Measurements from ENCODE around the gene ARHGAP26.

ARHGAP26 gene

DNA sequence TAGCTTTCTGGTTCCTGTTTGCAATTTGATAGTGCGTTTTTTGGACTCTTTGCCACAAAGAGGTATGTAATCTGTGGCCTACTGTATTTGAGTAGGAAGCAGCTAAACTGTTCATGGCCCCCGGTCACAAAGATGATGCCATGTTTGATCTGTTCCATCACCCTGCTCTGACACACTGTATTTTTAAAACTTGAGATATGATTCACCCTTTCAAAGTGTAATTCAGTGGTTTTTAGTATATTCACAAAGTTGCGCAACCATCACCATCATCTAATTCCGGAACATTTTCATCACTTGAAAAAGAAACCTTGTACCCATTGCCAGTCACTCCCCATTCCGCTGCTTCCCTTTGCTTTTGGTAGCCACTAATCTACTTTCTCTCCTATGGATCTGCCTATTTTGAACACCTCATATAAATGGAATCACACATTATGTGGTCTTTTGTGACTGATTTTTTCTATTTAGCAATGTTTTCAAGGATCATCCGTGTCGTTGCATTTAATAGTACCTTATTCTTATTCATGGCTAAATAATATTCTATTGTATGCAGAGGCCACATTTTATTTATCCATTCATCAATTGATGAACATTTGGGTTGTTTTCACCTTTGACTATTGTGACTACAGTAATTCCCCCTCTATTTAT lies 491.7 kb downstream of the ARHGAP26 start:
- no peak for DNase-seq (ENCODE audit: low read depth in 1 of 2, low spot score in 1 of 2)

DNA sequence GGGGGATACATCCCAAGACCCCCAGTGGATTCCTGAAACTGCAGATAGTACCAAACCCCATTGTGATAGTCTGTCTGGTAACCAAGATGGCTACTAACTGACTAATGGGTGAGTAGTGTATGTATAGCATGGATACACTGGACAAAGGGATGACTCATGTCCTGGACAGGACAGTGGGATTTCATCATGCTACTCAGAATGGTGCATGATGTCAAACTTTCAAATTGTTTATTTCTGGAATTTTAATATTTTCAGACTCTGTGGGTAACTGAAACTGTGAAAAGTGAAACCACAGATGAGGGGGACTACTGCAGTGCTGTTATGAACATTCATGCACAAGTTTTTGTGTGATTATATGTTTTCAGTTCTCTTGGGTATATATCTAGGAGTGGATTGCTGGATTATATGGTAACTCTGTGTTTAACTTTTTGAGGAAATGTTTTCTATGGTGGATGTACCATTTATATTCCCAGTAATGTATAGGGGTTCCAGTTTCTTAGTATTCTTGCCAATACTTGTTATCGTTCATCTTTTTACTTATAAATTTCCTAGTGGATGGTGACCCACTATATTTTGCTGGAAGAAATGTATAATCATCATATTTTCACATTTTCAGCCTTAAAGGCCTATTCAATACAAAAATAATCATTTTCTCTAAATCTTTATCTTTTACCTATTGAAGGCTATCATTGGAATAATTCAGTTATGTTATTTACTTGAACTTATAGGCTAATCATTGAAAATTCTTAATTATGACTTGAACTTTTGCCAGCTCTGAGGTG lies 492.4 kb downstream of the ARHGAP26 start:
- no peak for DNase-seq (ENCODE audit: low read depth in 1 of 2, low spot score in 1 of 2)

DNA sequence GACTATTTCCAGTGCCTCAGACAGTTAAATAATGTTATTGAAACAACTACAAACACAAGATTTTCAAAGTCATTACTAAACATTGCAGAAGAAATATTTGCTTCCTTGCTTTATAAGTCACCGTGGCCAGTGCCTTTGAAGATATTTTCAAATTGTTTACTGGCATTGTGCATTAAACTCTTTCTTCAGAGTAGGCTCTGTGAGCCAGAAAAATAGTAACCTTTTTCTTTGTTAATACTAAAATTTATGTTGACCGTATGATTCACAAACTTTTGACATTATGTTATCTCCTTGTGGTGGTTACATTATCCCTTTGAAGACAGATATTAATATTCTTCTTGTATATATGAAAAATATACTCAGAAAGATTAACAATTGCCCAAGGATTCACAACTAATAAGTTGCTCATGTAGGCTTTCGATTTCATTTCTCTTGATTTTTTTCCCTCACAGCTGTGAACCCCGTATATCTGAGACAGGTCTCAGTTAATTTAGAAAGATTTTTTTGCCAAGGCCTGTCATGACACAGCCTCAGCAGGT lies 493.2 kb downstream of the ARHGAP26 start:
- no peak for DNase-seq (ENCODE audit: low read depth in 1 of 2, low spot score in 1 of 2)

GRCh38 chr5:143265995-143266394 lies 495.8 kb downstream of the ARHGAP26 start:
- no peak for DNase-seq (ENCODE audit: low read depth in 1 of 2, low spot score in 1 of 2)

DNA sequence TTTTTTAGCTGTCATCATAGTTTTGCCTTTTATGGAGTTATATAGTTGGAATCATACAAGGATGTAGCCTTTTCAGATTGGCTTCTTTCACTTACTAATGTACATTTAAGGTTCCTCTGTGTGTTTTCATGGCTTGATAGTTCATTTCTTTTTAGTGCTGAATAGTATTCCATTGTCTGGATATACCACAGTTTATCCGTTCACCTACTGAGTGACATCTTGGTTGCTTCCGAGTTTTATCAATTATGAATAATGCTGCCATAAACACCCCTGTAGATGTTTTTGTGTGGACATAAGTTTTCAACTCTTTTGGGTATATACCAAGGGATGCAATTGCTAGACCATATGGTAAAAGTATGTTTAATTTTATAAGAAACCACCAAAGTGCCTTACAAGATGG lies 497.0 kb downstream of the ARHGAP26 start:
- no peak for DNase-seq (ENCODE audit: low read depth in 1 of 2, low spot score in 1 of 2)

DNA sequence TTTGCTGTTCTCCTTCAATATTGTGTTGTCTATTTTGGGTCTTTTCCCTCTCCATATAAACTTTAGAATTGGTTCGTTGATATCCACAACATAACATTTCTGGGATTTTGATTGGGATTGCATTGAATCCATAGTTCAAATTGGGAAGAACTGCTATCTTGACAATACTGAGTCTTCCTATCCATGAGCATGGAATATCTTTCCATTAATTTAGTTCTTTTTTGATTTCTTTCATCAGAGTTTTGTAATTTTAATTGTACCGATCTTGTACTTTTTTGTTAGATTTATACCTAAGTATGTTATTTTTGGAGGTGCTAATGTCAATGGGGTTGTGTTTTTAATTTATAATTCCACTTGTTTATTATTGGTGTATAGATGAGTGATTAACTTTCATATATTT lies 498.2 kb downstream of the ARHGAP26 start:
- no peak for DNase-seq (ENCODE audit: low read depth in 1 of 2, low spot score in 1 of 2)

DNA sequence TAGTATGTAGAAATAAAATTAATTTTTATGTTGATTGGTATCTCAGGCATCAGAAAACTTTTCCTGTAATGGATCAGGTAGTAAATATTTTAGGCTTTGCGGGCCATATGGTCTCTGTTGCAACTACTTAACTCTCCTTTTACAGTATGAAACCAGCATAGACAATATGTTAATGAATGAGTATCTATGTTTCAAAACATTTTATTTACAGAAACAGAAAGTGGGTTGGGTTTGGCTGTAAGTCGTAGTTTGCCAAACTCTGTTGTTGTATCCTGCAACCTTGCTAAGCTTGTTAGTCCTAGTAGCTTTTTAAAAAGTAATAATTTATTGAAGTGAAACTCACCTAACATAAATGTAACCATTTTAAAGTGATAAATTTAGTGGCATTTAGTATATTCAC lies 501.3 kb downstream of the ARHGAP26 start:
- no peak for DNase-seq (ENCODE audit: low read depth in 1 of 2, low spot score in 1 of 2)

DNA sequence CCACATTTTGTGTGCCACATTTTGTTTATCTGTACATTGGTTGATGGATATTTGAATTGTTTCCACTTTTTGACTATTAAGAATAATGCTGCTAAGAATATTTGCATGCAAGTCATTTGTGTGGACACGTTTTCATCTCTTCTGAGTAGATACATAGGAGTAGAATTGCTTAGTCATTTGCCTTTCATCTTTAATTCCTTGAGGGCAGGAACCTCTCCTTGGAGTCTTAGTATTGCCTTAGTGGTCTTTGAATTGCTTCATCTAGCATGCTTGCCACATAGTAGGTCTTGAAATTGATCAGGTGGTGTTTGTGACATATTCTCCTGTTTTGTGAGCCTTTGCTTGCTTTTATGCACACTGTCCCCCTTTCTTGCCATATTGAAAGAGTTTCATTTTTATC lies 504.8 kb downstream of the ARHGAP26 start:
- no peak for DNase-seq (ENCODE audit: low read depth in 1 of 2, low spot score in 1 of 2)

- no peak for DNase-seq (ENCODE audit: low read depth in 1 of 2, low spot score in 1 of 2)
Measured at GRCh38 chr5:143275512-143276363, 505.6 kb downstream of the ARHGAP26 start.

DNA sequence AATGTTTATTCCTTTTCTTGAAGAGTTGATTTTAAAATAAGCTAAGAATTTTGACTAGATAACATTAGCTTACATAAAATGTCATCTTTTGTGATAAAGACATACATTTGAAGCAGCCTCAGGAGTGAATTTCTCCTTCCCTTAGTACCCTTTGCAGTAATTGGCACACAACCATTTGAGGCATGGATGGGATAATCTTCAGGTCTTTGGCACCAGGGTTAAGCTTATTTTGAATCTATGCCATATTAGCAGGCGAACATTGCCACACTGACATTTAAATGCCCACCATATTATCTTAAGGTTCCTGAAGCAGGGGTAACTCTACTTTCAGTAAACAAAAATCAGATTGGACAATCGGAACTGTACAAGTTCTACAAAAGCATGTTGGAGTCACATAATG lies 507.4 kb downstream of the ARHGAP26 start:
- DNase-seq (ENCODE audit: low read depth in 1 of 2, low spot score in 1 of 2), result no peak
